Measurements from ENCODE around the gene PARVB. TPM values are rescaled to one million over a fixed set of nuclear protein-coding genes. Genes with fewer than 3 reads are reported as not detected.

The PARVB gene
- polyA plus RNA-seq, 1 experiment: 49.5 TPM

DNA sequence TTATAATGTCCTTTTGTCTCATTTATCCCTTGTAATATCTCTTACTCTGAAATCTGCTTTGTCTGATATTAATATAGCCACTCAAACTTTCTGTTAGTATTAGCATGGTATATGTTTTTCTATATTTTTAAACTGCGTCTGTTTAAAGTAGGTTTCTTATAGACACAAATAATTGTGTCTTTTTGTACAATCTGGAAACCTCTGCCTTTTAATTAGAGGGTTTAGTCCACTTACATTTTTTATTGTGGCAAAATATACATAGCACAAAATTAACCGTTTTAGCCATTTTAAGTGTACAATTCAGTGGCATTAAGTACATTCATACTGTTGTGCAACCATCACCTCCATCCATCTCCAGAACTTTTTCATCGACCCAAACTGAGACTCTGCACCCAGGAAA lies 185.2 kb downstream of the PARVB start:
- Histone ChIP-seq H3K9me3 (ENCODE audit: control insufficient read depth, insufficient read depth, low read length) (peaks cover 2% of the 10 kb centered on the region; the same call in 1 of the 2 replicates), H3K4me3 (ENCODE audit: low read depth, low read length) (no peak overlapping the region), H3K27me3 (ENCODE audit: control insufficient read depth, insufficient read depth, low read length) (peaks cover 8% of the 10 kb centered on the region), H3K27ac (ENCODE audit: low read depth, low read length) (no peak overlapping the region)
- CTCF ChIA-PET: no interaction called here
- no peak for TF ChIP-seq CTCF (IDR thresholded peaks at IDR 0.05; ENCODE audit: low read depth, low read length)
- DNase-seq (ENCODE audit: low read depth, low spot score): no peak
- POLR2A ChIA-PET: no interaction called here

GRCh38 chr22:44210722-44211121 lies 186.6 kb downstream of the PARVB start:
- CTCF ChIA-PET: interaction anchor here (1.3 kb wide), 1 partner anchor 415 kb away, joined by 3 read pairs; no protein-coding TSS in a partner anchor

DNA sequence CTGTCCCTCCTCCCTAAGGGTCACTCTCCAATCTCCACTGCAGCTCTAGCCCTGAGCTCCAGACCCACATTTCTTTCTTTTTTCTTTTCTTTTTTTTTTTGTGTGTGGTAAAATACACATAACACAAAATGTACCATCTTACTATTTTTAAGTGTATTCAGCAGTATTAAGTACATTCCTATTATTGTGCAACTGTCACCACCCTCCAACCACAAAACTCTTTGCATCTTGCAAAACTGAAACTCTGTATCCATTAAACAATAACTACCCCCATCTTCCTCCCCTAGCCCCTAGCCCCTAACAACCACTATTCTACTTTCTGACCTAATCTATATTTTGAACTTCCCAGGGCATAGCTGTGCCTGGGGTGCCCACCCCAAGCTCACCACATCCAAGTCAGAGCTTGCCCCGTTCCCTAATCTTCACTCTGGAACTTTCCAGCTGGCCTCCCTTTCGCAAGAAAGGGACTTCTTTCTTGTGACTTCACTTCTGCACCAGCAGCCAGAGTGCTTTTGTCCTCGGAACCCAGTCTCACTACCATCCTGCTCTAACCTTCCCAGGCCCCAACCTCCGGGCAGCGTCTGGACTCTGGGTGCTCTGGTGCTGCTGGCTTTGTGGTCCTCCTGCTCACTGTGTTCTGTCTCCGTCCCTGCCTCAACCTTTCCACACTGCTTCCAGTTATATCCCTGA lies 187.3 kb downstream of the PARVB start:
- no peak for TF ChIP-seq CTCF (IDR thresholded peaks at IDR 0.05; ENCODE audit: low read depth, low read length)
- DNase-seq (ENCODE audit: low read depth, low spot score): no peak
- ChIA-PET CTCF (interaction anchor here (1.3 kb wide), 1 partner anchor 414 kb away, joined by 3 read pairs; no protein-coding TSS in a partner anchor), POLR2A (interaction anchor here (0.6 kb wide), 1 partner anchor 238 kb away, joined by 3 read pairs; no protein-coding TSS in a partner anchor)
- H3K27me3 ChIP-seq (ENCODE audit: control insufficient read depth, insufficient read depth, low read length): peaks cover 8% of the 10 kb centered on the region
- H3K9me3 ChIP-seq (ENCODE audit: control insufficient read depth, insufficient read depth, low read length): peaks cover 3% of the 10 kb centered on the region; the same call in 1 of the 2 replicates
- H3K4me3 ChIP-seq (ENCODE audit: low read depth, low read length): no peak overlapping the region
- H3K27ac ChIP-seq (ENCODE audit: low read depth, low read length): no peak overlapping the region

More at GRCh38 chr22:44210722-44211121, 186.6 kb downstream of the PARVB start:
- POLR2A ChIA-PET: interaction anchor here (0.6 kb wide), 1 partner anchor 238 kb away, joined by 3 read pairs; no protein-coding TSS in a partner anchor
- H3K4me3 ChIP-seq (ENCODE audit: low read depth, low read length): no peak overlapping the region
- peaks cover 8% of the 10 kb centered on the region for H3K27me3 ChIP-seq (ENCODE audit: control insufficient read depth, insufficient read depth, low read length)
- H3K9me3 ChIP-seq (ENCODE audit: control insufficient read depth, insufficient read depth, low read length): peaks cover 3% of the 10 kb centered on the region; the same call in 1 of the 2 replicates
- no peak overlapping the region for H3K27ac ChIP-seq (ENCODE audit: low read depth, low read length)
- DNase-seq (ENCODE audit: low read depth, low spot score): peak; percentile 39
- no peak for TF ChIP-seq CTCF (IDR thresholded peaks at IDR 0.05; ENCODE audit: low read depth, low read length)

DNA sequence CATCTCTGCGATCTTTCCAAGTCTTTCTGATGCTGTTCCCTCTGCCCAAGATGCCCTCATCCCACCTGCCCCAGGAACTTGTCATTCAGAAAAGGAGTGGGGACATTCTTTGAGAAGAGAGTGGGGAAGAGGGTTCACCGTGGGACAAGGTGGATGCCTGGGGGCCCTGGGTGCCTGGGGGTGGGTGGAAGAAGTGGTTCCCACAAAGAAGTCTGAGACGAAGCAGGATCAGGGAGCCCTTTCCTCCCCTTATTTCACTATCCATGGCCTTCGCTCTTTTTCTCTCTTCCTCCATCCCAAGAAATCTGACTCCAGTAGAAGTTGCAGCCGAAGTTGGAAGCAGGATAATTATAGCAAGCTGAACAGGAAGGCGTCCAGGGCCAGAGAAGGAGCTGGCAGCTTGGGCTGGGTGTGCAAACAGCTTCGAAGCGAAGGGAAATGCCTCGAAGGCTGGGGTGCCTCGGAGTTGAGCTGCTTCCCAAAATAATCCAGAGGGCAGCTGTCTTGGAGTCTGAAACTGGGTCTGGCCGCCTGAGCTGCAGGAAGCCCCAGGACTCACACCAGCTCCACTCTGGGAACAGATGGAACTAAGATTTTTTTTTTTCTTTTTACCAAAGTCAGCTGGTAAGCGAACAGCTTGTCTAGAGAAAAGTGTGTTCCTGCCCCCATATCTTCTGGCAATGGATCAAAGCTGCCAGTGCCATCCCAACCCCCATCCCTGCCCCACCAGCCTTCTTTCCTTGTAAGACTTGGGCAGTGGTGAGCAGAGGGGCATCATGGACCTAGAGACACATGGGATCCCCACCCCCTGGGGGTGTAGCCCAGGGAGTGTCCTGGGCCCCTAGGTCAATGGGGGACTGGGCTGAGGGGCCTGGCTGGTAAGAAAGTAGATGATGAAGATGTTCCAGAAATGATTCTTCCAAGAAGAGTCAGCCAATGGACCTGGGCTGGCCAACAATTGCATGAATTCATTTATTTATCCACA lies 188.1 kb downstream of the PARVB start:
- ChIA-PET POLR2A (no interaction called here), CTCF (interaction anchor here (0.6 to 1.3 kb wide), 2 partner anchors 340 to 413 kb away, joined by 3 read pairs; no protein-coding TSS in a partner anchor)
- H3K27me3 ChIP-seq (ENCODE audit: control insufficient read depth, insufficient read depth, low read length): peaks cover 8% of the 10 kb centered on the region
- no peak for DNase-seq (ENCODE audit: low read depth, low spot score)
- H3K27ac ChIP-seq (ENCODE audit: low read depth, low read length): peak overlapping the region; percentile 39
- peaks cover 3% of the 10 kb centered on the region for H3K9me3 ChIP-seq (ENCODE audit: control insufficient read depth, insufficient read depth, low read length)
- peak overlapping the region; percentile 15 for H3K4me3 ChIP-seq (ENCODE audit: low read depth, low read length)
- no peak for TF ChIP-seq CTCF (IDR thresholded peaks at IDR 0.05; ENCODE audit: low read depth, low read length)

Data from AG04450 (cell line).